ENCODE data around the gene ACOT11.

Gene ACOT11

DNA sequence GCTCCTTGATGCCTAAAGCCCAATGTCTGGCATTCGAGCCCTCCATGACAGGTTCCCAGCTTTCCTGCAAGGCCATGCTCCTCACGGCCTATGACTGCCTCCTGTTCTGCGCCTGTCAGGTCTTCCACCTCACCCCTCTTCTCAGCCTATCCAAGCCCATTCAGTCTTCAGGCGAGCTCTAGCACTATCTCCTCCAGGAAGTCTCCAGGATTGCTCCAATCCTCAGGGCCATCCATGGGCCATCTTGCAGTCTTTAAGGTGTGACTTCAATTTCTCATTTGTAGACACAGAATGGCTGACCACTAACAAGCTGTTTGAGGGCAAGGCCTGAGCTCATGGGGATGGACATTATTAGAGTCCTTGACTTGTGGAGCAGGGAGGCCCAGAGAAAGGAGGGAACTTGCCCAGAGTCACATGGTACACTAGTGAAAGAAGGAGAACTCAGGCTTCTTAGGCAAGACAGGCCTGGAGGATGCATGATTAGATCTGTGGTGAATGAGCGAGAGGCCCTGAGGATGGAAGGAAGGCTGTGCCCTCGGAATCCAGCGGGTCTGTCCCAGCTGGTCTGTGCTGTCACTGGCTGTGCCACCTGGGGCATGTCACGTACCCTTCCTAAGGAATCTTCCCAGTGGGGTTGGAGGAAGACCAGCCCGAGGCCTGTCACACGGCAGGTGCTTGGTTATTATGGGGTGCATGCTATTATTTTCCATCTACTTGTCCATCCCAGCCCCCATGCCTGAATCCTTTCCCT lies 1.2 kb upstream of the ACOT11 start:
- TF ChIP-seq EP300 (IDR thresholded peaks at IDR 0.05; ENCODE audit: borderline replicate concordance): no peak
- TF ChIP-seq FOXM1 (IDR thresholded peaks at IDR 0.05; ENCODE audit: borderline replicate concordance, low read depth): no peak
- TF ChIP-seq YY1 (IDR thresholded peaks at IDR 0.05; ENCODE audit: low read depth): no peak
- TF ChIP-seq CEBPB (IDR thresholded peaks at IDR 0.05): no peak
- no peak for TF ChIP-seq ZBTB7A (IDR thresholded peaks at IDR 0.05; ENCODE audit: low read depth)
- TF ChIP-seq, protein P1, sequence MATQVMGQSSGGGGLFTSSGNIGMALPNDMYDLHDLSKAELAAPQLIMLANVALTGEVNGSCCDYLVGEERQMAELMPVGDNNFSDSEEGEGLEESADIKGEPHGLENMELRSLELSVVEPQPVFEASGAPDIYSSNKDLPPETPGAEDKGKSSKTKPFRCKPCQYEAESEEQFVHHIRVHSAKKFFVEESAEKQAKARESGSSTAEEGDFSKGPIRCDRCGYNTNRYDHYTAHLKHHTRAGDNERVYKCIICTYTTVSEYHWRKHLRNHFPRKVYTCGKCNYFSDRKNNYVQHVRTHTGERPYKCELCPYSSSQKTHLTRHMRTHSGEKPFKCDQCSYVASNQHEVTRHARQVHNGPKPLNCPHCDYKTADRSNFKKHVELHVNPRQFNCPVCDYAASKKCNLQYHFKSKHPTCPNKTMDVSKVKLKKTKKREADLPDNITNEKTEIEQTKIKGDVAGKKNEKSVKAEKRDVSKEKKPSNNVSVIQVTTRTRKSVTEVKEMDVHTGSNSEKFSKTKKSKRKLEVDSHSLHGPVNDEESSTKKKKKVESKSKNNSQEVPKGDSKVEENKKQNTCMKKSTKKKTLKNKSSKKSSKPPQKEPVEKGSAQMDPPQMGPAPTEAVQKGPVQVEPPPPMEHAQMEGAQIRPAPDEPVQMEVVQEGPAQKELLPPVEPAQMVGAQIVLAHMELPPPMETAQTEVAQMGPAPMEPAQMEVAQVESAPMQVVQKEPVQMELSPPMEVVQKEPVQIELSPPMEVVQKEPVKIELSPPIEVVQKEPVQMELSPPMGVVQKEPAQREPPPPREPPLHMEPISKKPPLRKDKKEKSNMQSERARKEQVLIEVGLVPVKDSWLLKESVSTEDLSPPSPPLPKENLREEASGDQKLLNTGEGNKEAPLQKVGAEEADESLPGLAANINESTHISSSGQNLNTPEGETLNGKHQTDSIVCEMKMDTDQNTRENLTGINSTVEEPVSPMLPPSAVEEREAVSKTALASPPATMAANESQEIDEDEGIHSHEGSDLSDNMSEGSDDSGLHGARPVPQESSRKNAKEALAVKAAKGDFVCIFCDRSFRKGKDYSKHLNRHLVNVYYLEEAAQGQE (IDR thresholded peaks at IDR 0.05; ENCODE audit: low read depth): no peak
- no peak for TF ChIP-seq CREB1 (IDR thresholded peaks at IDR 0.05; ENCODE audit: low read depth)
- no peak for TF ChIP-seq TCF12 (IDR thresholded peaks at IDR 0.05; ENCODE audit: low read depth)
- TF ChIP-seq, protein P2, sequence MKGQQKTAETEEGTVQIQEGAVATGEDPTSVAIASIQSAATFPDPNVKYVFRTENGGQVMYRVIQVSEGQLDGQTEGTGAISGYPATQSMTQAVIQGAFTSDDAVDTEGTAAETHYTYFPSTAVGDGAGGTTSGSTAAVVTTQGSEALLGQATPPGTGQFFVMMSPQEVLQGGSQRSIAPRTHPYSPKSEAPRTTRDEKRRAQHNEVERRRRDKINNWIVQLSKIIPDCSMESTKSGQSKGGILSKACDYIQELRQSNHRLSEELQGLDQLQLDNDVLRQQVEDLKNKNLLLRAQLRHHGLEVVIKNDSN (IDR thresholded peaks at IDR 0.05): no peak
- TF ChIP-seq TAF1 (IDR thresholded peaks at IDR 0.05; ENCODE audit: low read depth): no peak
- no peak for TF ChIP-seq TEAD4 (IDR thresholded peaks at IDR 0.05)
- TF ChIP-seq, protein P3, sequence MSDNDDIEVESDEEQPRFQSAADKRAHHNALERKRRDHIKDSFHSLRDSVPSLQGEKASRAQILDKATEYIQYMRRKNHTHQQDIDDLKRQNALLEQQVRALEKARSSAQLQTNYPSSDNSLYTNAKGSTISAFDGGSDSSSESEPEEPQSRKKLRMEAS (IDR thresholded peaks at IDR 0.05): no peak
- TF ChIP-seq NFIC (IDR thresholded peaks at IDR 0.05): no peak
- no peak for TF ChIP-seq RAD21 (IDR thresholded peaks at IDR 0.05; ENCODE audit: low read depth)
- TF ChIP-seq EGR1 (IDR thresholded peaks at IDR 0.05): no peak

DNA sequence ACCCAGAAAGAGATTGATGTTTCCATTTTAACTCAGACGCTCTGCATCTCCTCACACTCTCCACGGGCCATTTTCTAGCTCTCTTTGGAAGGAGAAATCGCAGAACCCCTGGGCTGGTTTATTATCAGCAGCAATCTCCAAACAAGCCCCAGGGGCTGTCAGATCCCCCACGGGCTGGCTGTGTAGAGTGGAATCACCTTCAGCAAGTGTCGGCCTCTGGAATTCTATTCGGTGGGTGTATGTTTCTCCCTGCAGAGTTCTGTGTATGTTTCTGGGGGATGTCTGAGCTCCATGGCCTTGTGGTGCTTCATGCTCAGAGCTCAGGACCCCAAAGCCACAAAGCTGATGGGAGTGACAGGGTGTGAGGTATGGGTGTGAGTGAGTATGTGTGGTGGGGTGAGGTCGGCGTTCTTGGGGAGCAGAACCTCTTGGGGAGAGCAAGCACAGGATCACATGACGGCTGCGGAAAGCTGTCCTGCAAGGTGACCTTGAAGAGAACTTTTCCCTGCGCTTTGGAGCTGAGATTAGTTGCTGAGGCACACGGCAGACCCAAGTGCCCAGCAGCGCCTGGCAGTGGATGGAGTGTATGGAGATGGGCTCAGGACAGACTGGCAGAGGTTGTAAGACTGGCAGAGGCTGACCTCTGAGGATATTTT lies 489 bp downstream of the ACOT11 start:
- TF ChIP-seq, protein P1 (IDR thresholded peaks at IDR 0.05; ENCODE audit: low read depth): no peak
- TF ChIP-seq EGR1 (IDR thresholded peaks at IDR 0.05) (no peak), CREB1 (IDR thresholded peaks at IDR 0.05; ENCODE audit: low read depth) (no peak), YY1 (IDR thresholded peaks at IDR 0.05; ENCODE audit: low read depth) (no peak), RAD21 (IDR thresholded peaks at IDR 0.05; ENCODE audit: low read depth) (no peak), ZBTB7A (IDR thresholded peaks at IDR 0.05; ENCODE audit: low read depth) (no peak), TAF1 (IDR thresholded peaks at IDR 0.05; ENCODE audit: low read depth) (no peak), TCF12 (IDR thresholded peaks at IDR 0.05; ENCODE audit: low read depth) (no peak), FOXM1 (IDR thresholded peaks at IDR 0.05; ENCODE audit: borderline replicate concordance, low read depth) (no peak), CEBPB (IDR thresholded peaks at IDR 0.05) (no peak), EP300 (IDR thresholded peaks at IDR 0.05; ENCODE audit: borderline replicate concordance) (no peak), NFIC (IDR thresholded peaks at IDR 0.05) (no peak), TEAD4 (IDR thresholded peaks at IDR 0.05) (no peak)
- TF ChIP-seq, protein P2 (IDR thresholded peaks at IDR 0.05): no peak
- TF ChIP-seq, protein P3 (IDR thresholded peaks at IDR 0.05): no peak

DNA sequence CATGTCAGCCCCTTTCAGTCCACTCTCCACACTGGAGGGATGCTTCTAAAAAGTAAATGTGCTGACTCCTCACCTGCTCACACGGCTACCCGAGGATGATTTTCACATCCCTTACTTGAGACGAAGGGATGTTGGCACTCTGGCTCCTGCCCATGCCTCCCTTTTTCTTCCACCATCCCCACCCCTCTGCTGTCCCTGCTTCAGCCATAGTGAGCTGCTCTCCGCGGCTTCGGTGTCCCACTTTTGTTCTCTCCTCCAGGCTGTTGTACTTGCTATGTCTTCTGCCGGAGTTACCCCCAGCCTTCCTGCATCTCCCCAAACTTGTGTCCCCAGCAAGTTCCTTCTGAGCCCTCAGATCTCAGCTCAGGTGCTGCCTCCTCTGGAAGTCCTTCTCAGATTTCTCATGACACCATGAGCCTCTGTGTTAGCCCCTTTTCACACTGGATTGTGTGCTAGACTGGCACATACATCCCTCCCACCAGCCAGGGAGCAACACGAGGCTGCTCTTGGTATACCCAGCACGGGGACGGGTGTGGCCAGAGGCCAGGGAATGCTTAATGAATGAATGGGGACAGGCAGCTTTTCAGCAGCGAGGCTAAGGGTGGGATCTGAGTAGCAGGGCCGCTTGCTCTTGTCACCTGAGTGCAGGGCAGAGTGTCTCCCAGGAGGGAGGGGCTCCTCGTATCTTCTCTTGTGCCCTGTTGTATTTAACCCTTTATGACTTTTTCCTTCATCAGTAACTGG lies 1.3 kb downstream of the ACOT11 start:
- TF ChIP-seq NFIC (IDR thresholded peaks at IDR 0.05): no peak
- TF ChIP-seq, protein P1 (IDR thresholded peaks at IDR 0.05; ENCODE audit: low read depth): no peak
- no peak for TF ChIP-seq TEAD4 (IDR thresholded peaks at IDR 0.05)
- TF ChIP-seq YY1 (IDR thresholded peaks at IDR 0.05; ENCODE audit: low read depth): no peak
- no peak for TF ChIP-seq CEBPB (IDR thresholded peaks at IDR 0.05)
- TF ChIP-seq, protein P3 (IDR thresholded peaks at IDR 0.05): no peak
- no peak for TF ChIP-seq CREB1 (IDR thresholded peaks at IDR 0.05; ENCODE audit: low read depth)
- no peak for TF ChIP-seq TAF1 (IDR thresholded peaks at IDR 0.05; ENCODE audit: low read depth)
- no peak for TF ChIP-seq ZBTB7A (IDR thresholded peaks at IDR 0.05; ENCODE audit: low read depth)
- no peak for TF ChIP-seq RAD21 (IDR thresholded peaks at IDR 0.05; ENCODE audit: low read depth)
- TF ChIP-seq EP300 (IDR thresholded peaks at IDR 0.05; ENCODE audit: borderline replicate concordance): no peak
- TF ChIP-seq EGR1 (IDR thresholded peaks at IDR 0.05): no peak
- TF ChIP-seq, protein P2 (IDR thresholded peaks at IDR 0.05): no peak
- TF ChIP-seq TCF12 (IDR thresholded peaks at IDR 0.05; ENCODE audit: low read depth): no peak
- no peak for TF ChIP-seq FOXM1 (IDR thresholded peaks at IDR 0.05; ENCODE audit: borderline replicate concordance, low read depth)
